GM18517 (cell line): Measurements from ENCODE around the gene PRKCH.

ENCODE experiments used
- ATAC-seq: cut with Tn5 transposase; IDR thresholded peaks from one replicate; pipeline ENCODE4 v1.9.1; 2021; ENCODE audit warnings: mild to moderate bottlenecking, moderate library complexity; ENCODE audit not compliant: unreplicated experiment

PRKCH gene

GRCh38 chr14:61360796-61361525 lies 39.6 kb downstream of the PRKCH start:
- ATAC-seq: no peak

- ATAC-seq: no peak
Observed at GRCh38 chr14:61362072-61362750, 40.8 kb downstream of the PRKCH start.

DNA sequence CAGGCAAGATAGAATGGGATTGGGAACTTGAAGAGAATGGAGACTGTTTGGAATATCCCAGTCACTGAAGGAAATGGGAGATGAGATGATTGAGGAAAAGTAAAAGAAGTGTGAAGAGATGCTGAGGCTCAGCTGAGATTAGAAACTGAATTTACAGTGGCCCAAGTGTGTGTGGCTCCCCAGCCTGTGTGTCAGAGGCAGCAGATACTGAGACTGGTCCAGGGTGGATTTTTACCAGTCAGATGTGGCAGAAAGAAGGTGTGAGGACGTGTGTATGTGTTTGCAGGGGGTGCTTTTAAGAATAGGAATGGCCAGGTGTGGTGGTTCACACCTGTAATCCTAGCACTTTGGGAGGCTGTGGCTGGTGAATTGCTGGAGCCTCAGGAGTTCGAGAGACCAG lies 42.9 kb downstream of the PRKCH start:
- no peak for ATAC-seq

GRCh38 chr14:61365667-61366212 lies 44.4 kb downstream of the PRKCH start:
- no peak for ATAC-seq

- ATAC-seq: no peak
Observed at GRCh38 chr14:61368114-61368710, 46.8 kb downstream of the PRKCH start.

GRCh38 chr14:61368781-61369453 lies 47.5 kb downstream of the PRKCH start:
- ATAC-seq: no peak

DNA sequence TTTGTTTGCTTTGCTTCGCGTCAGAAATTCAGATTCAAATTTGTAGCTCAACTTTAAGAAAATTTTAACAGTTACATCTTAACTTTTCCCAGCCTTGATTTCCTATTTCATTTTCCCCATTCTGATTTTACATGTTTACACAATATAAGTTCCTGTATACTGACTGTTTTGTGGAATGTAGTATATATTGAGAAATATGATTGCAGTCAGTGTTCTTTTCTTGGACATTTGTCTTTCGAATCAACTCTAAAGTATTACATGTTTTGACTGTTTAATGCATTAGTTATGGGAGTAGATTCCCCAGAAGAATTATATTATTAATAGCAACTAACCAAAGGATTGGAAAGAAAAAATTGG lies 48.1 kb downstream of the PRKCH start:
- ATAC-seq: no peak

DNA sequence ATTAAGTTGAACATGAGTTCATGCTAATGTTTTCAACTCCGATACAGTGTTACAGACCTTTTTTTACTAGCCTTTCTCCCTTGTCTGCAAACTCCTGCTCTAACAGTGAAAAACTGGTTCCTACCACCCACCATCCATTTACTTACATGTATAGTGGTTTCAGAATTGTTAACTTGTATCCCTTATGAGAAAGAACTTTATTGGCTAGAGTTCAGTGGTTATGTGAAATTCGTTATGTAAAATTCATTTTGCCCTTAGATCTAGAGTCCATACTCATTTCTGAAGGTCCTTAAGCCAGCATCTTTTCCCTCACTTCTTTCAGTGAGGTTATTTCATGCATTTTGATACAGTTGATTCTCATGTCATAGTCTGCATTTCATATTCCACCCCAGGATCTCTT lies 51.0 kb downstream of the PRKCH start:
- no peak for ATAC-seq

DNA sequence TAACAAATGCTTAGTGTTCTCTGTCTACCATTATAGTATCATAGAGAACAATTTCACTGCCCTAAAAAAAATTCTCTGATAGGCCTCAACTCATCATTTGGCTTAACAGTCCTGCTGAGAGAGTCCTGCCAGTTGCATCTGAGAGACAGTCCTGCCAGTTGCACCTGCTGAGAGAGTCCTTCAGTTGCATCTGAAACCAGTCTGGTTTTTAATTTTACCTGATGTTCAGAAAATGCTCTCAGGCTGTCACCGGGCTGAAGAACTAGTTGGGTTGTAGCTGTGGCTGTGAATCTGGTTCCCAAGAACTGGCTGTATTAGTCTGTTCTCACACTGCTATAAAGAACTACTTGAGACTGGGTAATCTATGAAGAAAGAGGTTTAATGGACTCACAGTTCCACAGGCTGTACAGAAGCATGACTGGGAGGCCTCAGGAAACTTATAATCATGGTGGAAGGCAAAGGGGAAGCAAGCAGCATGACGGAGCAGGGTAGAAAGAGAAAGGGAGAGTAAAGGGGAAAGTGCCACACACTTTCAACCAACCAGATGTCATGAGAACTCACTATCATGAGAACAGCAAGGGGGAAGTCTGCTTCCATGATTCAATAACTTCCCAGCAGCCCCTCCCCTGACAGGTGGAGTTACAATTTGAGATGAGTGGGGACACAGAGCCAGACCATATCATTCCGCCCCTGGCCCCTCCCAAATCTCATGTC lies 51.6 kb downstream of the PRKCH start:
- no peak for ATAC-seq

- no peak for ATAC-seq
Observed at GRCh38 chr14:61374284-61374683, 52.9 kb downstream of the PRKCH start.

- no peak for ATAC-seq
Observed at GRCh38 chr14:61375218-61375617, 53.8 kb downstream of the PRKCH start.

- ATAC-seq: no peak
Observed at GRCh38 chr14:61376314-61376713, 54.9 kb downstream of the PRKCH start.

GRCh38 chr14:61377749-61378148 lies 56.4 kb downstream of the PRKCH start:
- ATAC-seq: no peak

GRCh38 chr14:61379639-61380184 lies 58.3 kb downstream of the PRKCH start:
- ATAC-seq: no peak

DNA sequence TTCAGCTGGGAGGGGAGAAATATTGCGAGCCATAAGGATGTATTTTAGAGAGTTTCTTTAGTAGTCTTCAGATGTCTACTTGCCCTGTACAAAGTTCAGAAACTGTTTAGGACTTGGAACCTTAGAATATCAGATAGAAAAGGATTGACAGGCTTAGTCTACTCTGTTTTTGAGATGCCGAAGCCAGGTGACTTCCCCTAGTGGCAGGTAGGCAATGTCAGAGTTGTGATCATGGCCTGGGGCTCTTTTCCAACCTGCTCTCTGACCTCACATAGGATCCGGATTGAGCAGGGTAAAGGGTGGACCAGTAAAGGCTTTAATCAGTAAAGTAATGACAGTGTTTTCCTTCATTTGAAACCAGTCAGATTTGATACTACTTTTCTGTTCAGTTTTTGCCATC lies 59.6 kb downstream of the PRKCH start:
- ATAC-seq: no peak

DNA sequence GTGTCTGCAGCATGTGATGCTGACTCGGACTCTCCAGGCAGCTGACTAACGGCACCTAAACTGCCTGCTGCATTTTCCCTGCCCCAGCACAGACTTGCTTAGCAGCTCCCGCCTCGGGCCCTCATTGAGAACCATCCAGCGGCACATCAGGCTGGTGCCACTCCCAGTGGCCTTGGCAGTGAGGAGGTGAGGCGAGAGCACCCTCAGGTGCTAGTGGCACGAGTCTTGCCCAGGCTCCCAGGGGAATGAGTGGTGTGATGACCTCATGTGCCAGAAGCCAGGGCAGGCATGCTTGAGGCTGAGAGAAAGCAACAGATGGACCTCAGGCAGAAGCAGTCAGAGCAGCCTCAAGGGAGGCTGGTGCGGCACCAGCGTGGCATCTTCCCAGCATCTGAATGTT lies 60.2 kb downstream of the PRKCH start:
- ATAC-seq: no peak

DNA sequence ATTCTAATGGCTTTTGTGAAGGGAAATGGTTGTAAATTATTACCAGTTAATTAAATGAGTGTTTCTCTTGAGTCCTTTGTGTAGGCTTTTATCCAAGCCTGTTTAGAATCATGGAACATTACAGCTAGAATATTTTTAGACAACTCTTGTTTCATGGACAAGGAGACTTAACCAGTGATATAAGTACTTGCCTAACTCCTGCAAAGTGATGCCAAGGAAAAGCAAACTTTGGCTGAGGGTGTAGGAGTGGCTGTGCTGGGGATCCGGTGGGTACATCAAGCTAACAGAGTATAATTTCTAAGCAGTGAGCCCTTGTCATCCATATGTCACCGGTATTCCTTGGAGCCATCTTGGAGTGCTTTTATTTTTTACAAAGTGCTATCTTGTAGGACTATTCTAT lies 61.5 kb downstream of the PRKCH start:
- ATAC-seq: no peak

DNA sequence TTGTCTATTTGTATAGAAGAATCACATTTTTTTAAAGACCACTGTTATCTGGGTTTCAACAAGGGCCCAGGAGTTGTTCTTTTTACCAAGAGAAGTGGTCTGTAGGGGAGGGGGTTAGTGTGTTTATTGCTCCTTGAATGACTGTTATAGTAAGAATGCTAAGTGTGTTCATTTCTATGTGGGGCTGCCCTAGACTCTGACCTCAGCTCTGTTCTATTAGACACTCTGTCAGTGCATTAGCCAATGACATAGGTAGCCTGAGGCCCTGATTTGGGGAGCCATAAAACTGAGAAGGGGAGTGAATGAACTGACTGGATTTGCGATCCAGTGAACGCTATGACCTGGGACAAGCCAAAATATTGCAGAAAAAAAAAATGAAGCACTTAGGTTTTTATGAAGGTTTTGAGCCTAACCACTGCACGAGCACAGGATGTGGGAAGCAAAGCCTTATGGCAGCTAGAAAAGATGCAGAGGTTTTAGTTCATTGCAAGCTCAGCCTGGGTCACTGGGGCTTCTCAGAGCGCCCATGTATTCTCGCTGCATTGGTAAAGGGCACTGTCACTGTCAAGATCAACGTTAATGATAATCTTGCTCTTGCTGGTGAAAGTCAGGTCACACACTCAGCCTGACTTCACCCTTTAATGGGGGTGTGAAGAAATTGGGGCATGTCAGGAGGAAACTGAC lies 63.8 kb downstream of the PRKCH start:
- ATAC-seq: no peak

- ATAC-seq: no peak
Observed at GRCh38 chr14:61386173-61386772, 64.9 kb downstream of the PRKCH start.

DNA sequence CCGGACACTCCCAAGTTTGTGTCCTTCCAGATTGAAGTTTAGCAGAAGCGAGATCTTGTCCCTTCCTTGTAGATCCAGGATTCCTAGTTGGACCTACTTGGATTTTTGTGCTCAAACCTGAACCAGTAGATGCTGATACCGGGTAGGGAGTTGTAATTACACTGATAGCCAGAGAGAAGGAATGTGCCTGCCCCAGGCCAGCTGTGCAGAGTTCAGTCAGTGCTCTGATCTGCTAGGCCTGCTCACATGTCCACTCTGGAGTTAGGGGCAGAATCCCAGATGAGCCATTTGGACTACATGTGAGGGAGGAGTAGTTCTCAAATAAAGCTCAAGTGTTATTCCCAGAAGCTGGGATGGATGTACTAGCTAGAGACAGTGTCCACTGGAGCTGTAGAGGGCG lies 65.7 kb downstream of the PRKCH start:
- ATAC-seq: no peak
